ENCODE measurements around the gene MFSD11. TPM values are rescaled to one million over a fixed set of nuclear protein-coding genes. Genes with fewer than 3 reads are reported as not detected.

Gene MFSD11
- polyA plus RNA-seq, 3 donors, result 19.8 to 24.8 (median 23.8) TPM

- H3K4me2 ChIP-seq (replicated peaks; ENCODE audit: extremely low read depth, low read length, poor library complexity, severe bottlenecking), result no peak overlapping the region
- no peaks in the 10 kb centered on the region for H3K9me3 ChIP-seq (replicated peaks in 1 of 2; ENCODE audit: control insufficient read depth in 1 of 2, insufficient read depth in 1 of 2, low read length in 2 of 2)
- no peaks in the 10 kb centered on the region for H3K79me2 ChIP-seq (ENCODE audit: insufficient read depth, low read length)
- no peak for DNase-seq
- H2AFZ ChIP-seq (ENCODE audit: insufficient read depth, low read depth, low read length, poor library complexity, severe bottlenecking), result no peak overlapping the region
- TF ChIP-seq CTCF (IDR thresholded peaks at IDR 0.05), result no peak
- Mint-ChIP-seq H3K9me3 (no peaks in the 10 kb centered on the region), H3K4me1 (no peaks in the 10 kb centered on the region), H3K27ac (no peak overlapping the region), H3K27me3 (ENCODE audit: low read depth in 3 of 3) (peaks cover 2 to 9% (median 8%) of the 10 kb centered on the region in 3 donors), H3K36me3 (no peaks in the 10 kb centered on the region), H3K4me3 (no peak overlapping the region)
- no peak overlapping the region for H3K4me3 ChIP-seq (replicated peaks in 1 of 3; ENCODE audit: low read depth in 2 of 3, low read length in 3 of 3)
- no peaks in the 10 kb centered on the region for H3K36me3 ChIP-seq (replicated peaks in 1 of 2; ENCODE audit: control insufficient read depth in 1 of 2, insufficient read depth in 2 of 2, low read length in 2 of 2)
- intact Hi-C loops (cut with micrococcal nuclease), result loop anchor here in 1 of 2 donors (10.0 kb wide), 1 partner anchor 178 kb away; no protein-coding TSS in a partner anchor
- 89% methylated on average over 1 of the region's 10 CpGs for WGBS (ENCODE audit: insufficient coverage)
- H4K20me1 ChIP-seq (ENCODE audit: insufficient read depth, low read length), result no peaks in the 10 kb centered on the region
- H3K9ac ChIP-seq (ENCODE audit: insufficient read depth, low read length, poor library complexity, severe bottlenecking), result no peak overlapping the region
- H3K4me1 ChIP-seq (ENCODE audit: control insufficient read depth in 1 of 2, insufficient read depth in 2 of 2, low read length in 2 of 2), result no peaks in the 10 kb centered on the region
- no peaks in the 10 kb centered on the region for H3K27me3 ChIP-seq (ENCODE audit: control insufficient read depth in 2 of 2, insufficient read depth in 2 of 2, low read length in 2 of 2)
- H3K27ac ChIP-seq (ENCODE audit: low read depth in 1 of 2, low read length in 2 of 2), result no peak overlapping the region
These were observed 34.8 kb upstream of the MFSD11 start for GRCh38 chr17:76702941-76703637.

- H3K27ac Mint-ChIP-seq, result no peak overlapping the region
- TF ChIP-seq CTCF (IDR thresholded peaks at IDR 0.05), result no peak
- peaks cover 3% of the 10 kb centered on the region for H3K4me1 Mint-ChIP-seq
- H3K27me3 ChIP-seq (ENCODE audit: control insufficient read depth in 2 of 2, insufficient read depth in 2 of 2, low read length in 2 of 2), result peaks cover 0 to 6% of the 10 kb centered on the region in 2 donors
- H3K9me3 ChIP-seq (replicated peaks in 1 of 2; ENCODE audit: control insufficient read depth in 1 of 2, insufficient read depth in 1 of 2, low read length in 2 of 2), result no peaks in the 10 kb centered on the region
- peaks cover 2 to 6% of the 10 kb centered on the region in 2 donors for H3K36me3 Mint-ChIP-seq
- H3K27ac ChIP-seq (ENCODE audit: low read depth in 1 of 2, low read length in 2 of 2), result no peak overlapping the region
- H3K9me3 Mint-ChIP-seq, result peaks cover 0 to 2% (median 0%) of the 10 kb centered on the region in 7 donors
- peaks cover 14 to 18% (median 18%) of the 10 kb centered on the region in 3 donors for H3K27me3 Mint-ChIP-seq (ENCODE audit: low read depth in 3 of 3)
- H3K9ac ChIP-seq (ENCODE audit: insufficient read depth, low read length, poor library complexity, severe bottlenecking), result no peak overlapping the region
- H3K4me1 ChIP-seq (ENCODE audit: control insufficient read depth in 1 of 2, insufficient read depth in 2 of 2, low read length in 2 of 2), result peaks cover 0 to 4% of the 10 kb centered on the region in 2 donors
- H3K4me2 ChIP-seq (replicated peaks; ENCODE audit: extremely low read depth, low read length, poor library complexity, severe bottlenecking), result no peak overlapping the region
- H3K36me3 ChIP-seq (replicated peaks in 1 of 2; ENCODE audit: control insufficient read depth in 1 of 2, insufficient read depth in 2 of 2, low read length in 2 of 2), result no peaks in the 10 kb centered on the region
- H3K79me2 ChIP-seq (ENCODE audit: insufficient read depth, low read length), result no peaks in the 10 kb centered on the region
- DNase-seq, result no peak
- H3K4me3 ChIP-seq (replicated peaks in 1 of 3; ENCODE audit: low read depth in 2 of 3, low read length in 3 of 3), result no peak overlapping the region
- WGBS (ENCODE audit: insufficient coverage), result 60% methylated on average over 1 of the region's 4 CpGs
- no peak overlapping the region for H3K4me3 Mint-ChIP-seq
- intact Hi-C loops (cut with micrococcal nuclease), result loop anchor here in 1 of 2 donors (10.0 kb wide), 1 partner anchor 180 kb away; no protein-coding TSS in a partner anchor
- no peaks in the 10 kb centered on the region for H4K20me1 ChIP-seq (ENCODE audit: insufficient read depth, low read length)
- H2AFZ ChIP-seq (ENCODE audit: insufficient read depth, low read depth, low read length, poor library complexity, severe bottlenecking), result no peak overlapping the region
These were observed 33.1 kb upstream of the MFSD11 start for GRCh38 chr17:76704805-76705204.
